Tibial nerve (tissue), 4 donors: ENCODE measurements around the gene MRM1. TPM values are rescaled to one million over a fixed set of nuclear protein-coding genes. Genes with fewer than 3 reads are reported as not detected.

Experiments used
- DNase-seq, 2 donors: peaks; one replicate each; pipeline ENCODE4 v3.0.0-alpha.2; 2019; ENCODE audit warnings: low spot score in 2 of 2
- H3K27ac ChIP-seq, 4 donors: fragments of 200-600 bp; sonication (generic) in 3 of 4; one replicate each; pipeline ENCODE4 v1.5.1; 2017 to 2019; ENCODE audit warnings: mild to moderate bottlenecking in 1 of 4
- H3K27me3 ChIP-seq, 2 donors: fragments of 200-600 bp; sonication (generic) in 1 of 2; one replicate each; pipeline versions ENCODE4 v1.5.1 to v1.6.0; 2017 to 2019
- H3K36me3 ChIP-seq, 3 donors: fragments of 200-600 bp; sonication (generic); one replicate each; pipeline ENCODE4 v1.5.1; 2018 to 2019
- H3K4me1 ChIP-seq, 4 donors: fragments of 200-600 bp; sonication (generic) in 3 of 4; one replicate each; pipeline ENCODE4 v1.5.1; 2017 to 2019
- H3K4me3 ChIP-seq, 4 donors: fragments of 200-600 bp; sonication (generic) in 3 of 4; one replicate each; pipeline ENCODE4 v1.5.1; 2017 to 2019; ENCODE audit warnings: mild to moderate bottlenecking in 1 of 4, moderate library complexity in 1 of 4
- H3K9me3 ChIP-seq, 4 donors: fragments of 200-600 bp; sonication (generic) in 3 of 4; one replicate each; pipeline ENCODE4 v1.5.1; 2017 to 2019
- EP300 ChIP-seq, 2 donors: sonication (generic); formaldehyde crosslinking; IDR thresholded peaks; one replicate each; pipeline ENCODE4 v1.6.1; 2017; ENCODE audit warnings: antibody characterized with exemption in 2 of 2, mild to moderate bottlenecking in 1 of 2
- POLR2A ChIP-seq, 2 donors: fragments of 450-650 bp; IDR thresholded peaks; one replicate each; pipeline ENCODE4 v1.6.1; 2017; ENCODE audit warnings: antibody characterized with exemption in 2 of 2, mild to moderate bottlenecking in 2 of 2, moderate library complexity in 2 of 2
- WGBS, 2 donors: methylation state at CpG; one replicate each; pipeline ENCODE4 v1.1.5; 2018; 5-methylcytosine and 5-hydroxymethylcytosine counted together
- total RNA-seq, 4 donors: library from RNA; depleted of rRNA; stranded (reverse); fragments of >200 nt; gene quantifications; one replicate each; pipeline ENCODE4 v1.1.0, GENCODE V29; 2016
- TF ChIP-seq, protein P1 (sequence below), 5 experiments: fragments of 200-600 bp in 3 of 5; fragments of 450-650 bp in 2 of 5; sonication (generic) in 3 of 5; IDR thresholded peaks; one replicate each; pipeline ENCODE4 v1.5.1; 2016 to 2019; ENCODE audit warnings: antibody characterized with exemption in 5 of 5, mild to moderate bottlenecking in 3 of 5, moderate library complexity in 2 of 5

Gene MRM1
- total RNA-seq, 4 donors from 2014 or later, result 9.8 to 14.2 (median 11.5) TPM

DNA sequence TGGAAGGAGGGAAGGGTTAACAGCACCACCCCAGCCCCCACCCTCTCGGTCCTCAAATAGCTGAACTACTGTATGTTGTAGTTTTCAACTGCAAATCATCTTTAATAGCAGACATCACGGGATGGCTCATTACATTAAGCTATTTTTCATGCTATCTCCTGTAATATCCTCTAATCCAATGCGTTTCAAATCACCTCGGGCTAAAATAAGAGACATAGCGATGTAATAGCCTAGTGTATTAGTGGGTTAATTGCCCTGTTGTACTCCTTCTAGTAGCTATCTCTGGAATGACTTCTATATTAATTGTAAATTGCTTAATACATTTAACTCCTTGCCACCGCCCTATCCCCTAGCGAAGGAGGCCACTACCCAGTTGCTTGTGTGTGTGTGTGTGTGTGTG, 54.3 kb downstream of the MRM1 start:
- no peaks in the 10 kb centered on the region for H3K9me3 ChIP-seq
- H3K36me3 ChIP-seq, result no peaks in the 10 kb centered on the region
- no peak for DNase-seq
- peaks cover 0 to 9% (median 7%) of the 10 kb centered on the region in 4 donors for H3K4me1 ChIP-seq
- TF ChIP-seq POLR2A (IDR thresholded peaks at IDR 0.05) (no peak), EP300 (IDR thresholded peaks at IDR 0.05) (no peak)
- TF ChIP-seq, protein P1, sequence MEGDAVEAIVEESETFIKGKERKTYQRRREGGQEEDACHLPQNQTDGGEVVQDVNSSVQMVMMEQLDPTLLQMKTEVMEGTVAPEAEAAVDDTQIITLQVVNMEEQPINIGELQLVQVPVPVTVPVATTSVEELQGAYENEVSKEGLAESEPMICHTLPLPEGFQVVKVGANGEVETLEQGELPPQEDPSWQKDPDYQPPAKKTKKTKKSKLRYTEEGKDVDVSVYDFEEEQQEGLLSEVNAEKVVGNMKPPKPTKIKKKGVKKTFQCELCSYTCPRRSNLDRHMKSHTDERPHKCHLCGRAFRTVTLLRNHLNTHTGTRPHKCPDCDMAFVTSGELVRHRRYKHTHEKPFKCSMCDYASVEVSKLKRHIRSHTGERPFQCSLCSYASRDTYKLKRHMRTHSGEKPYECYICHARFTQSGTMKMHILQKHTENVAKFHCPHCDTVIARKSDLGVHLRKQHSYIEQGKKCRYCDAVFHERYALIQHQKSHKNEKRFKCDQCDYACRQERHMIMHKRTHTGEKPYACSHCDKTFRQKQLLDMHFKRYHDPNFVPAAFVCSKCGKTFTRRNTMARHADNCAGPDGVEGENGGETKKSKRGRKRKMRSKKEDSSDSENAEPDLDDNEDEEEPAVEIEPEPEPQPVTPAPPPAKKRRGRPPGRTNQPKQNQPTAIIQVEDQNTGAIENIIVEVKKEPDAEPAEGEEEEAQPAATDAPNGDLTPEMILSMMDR (IDR thresholded peaks at IDR 0.05), result no peak
- WGBS, 2 donors, result 78 to 80% methylated on average over 7 of the region's 7 CpGs
- no peak overlapping the region for H3K27ac ChIP-seq
- no peak overlapping the region for H3K4me3 ChIP-seq
- H3K27me3 ChIP-seq, result peaks cover 0 to 81% of the 10 kb centered on the region in 2 donors

- no peak for DNase-seq
- Histone ChIP-seq H3K4me3 (peak overlapping the region in 3 of 4 donors; percentile 15 to 51 (median 21)), H3K27me3 (peaks cover 0 to 87% of the 10 kb centered on the region in 2 donors), H3K9me3 (no peaks in the 10 kb centered on the region), H3K36me3 (no peaks in the 10 kb centered on the region), H3K27ac (no peak overlapping the region), H3K4me1 (peaks cover 0 to 9% (median 7%) of the 10 kb centered on the region in 4 donors)
- WGBS, 2 donors, result 57 to 67% methylated on average over 25 of the region's 25 CpGs
- TF ChIP-seq POLR2A (IDR thresholded peaks at IDR 0.05), result no peak
- no peak for TF ChIP-seq EP300 (IDR thresholded peaks at IDR 0.05)
- TF ChIP-seq, protein P1 (IDR thresholded peaks at IDR 0.05), result no peak
Measured at GRCh38 chr17:36657390-36657762, 56.0 kb downstream of the MRM1 start.

GRCh38 chr17:36657763-36658490, 56.5 kb downstream of the MRM1 start:
- Histone ChIP-seq H3K27me3 (peaks cover 0 to 92% of the 10 kb centered on the region in 2 donors), H3K4me3 (peak overlapping the region; percentile 15 to 51 (median 26)), H3K9me3 (no peaks in the 10 kb centered on the region), H3K4me1 (peaks cover 0 to 9% (median 7%) of the 10 kb centered on the region in 4 donors), H3K36me3 (no peaks in the 10 kb centered on the region), H3K27ac (no peak overlapping the region)
- no peak for DNase-seq
- WGBS, 2 donors, result 4 to 8% methylated on average over 36 to 49 of the region's 57 CpGs
- TF ChIP-seq POLR2A (IDR thresholded peaks at IDR 0.05) (no peak), EP300 (IDR thresholded peaks at IDR 0.05) (no peak)
- TF ChIP-seq, protein P1 (IDR thresholded peaks at IDR 0.05), result no peak

Other genes with a start within 250 kb of the MRM1 start
- 1 to 10 TPM in 1 of 4 donors, not detected in 3; 5.9 TPM for gene TBC1D3H, start 213.1 kb upstream of the MRM1 start, total RNA-seq
- gene ZNHIT3, start 114.9 kb upstream of the MRM1 start, total RNA-seq, result 10 to 100 TPM; 21.0 to 31.5 (median 26.8) TPM
- gene MYO19, start 66.7 kb upstream of the MRM1 start, total RNA-seq, result 100 to 1,000 TPM in 1 of 4 donors, 10 to 100 TPM in 3; 33.3 to 120 (median 69.8) TPM
- gene PIGW, start 66.6 kb upstream of the MRM1 start, total RNA-seq, result 1 to 10 TPM; 2.7 to 5.7 (median 3.4) TPM
- gene GGNBP2, start 56.7 kb upstream of the MRM1 start, total RNA-seq, result 100 to 1,000 TPM in 1 of 4 donors, 10 to 100 TPM in 3; 53.6 to 107 (median 79.4) TPM
- 10 to 100 TPM in 1 of 4 donors, 1 to 10 TPM in 2, under 1 TPM in 1; 0.78 to 14.7 (median 6.9) TPM for gene DHRS11, start 9.7 kb upstream of the MRM1 start, total RNA-seq